ENCODE measurements around the gene SYNDIG1.

The SYNDIG1 gene

GRCh38 chr20:24588047-24588635, 118.7 kb downstream of the SYNDIG1 start:
- DNase-seq = no peak

GRCh38 chr20:24588725-24589340, 119.4 kb downstream of the SYNDIG1 start:
- no peak for DNase-seq

- no peak for DNase-seq
Measured at GRCh38 chr20:24589381-24589780, 120.0 kb downstream of the SYNDIG1 start.

- no peak for DNase-seq
Measured at GRCh38 chr20:24589815-24590177, 120.4 kb downstream of the SYNDIG1 start.

GRCh38 chr20:24590178-24590982, 121.0 kb downstream of the SYNDIG1 start:
- no peak for DNase-seq

- DNase-seq = no peak
Measured at GRCh38 chr20:24597051-24597450, 127.6 kb downstream of the SYNDIG1 start.

- no peak for DNase-seq
Measured at GRCh38 chr20:24598346-24598745, 128.9 kb downstream of the SYNDIG1 start.

GRCh38 chr20:24598996-24599395, 129.6 kb downstream of the SYNDIG1 start:
- no peak for DNase-seq

- no peak for DNase-seq
Measured at GRCh38 chr20:24600012-24600411, 130.6 kb downstream of the SYNDIG1 start.

- DNase-seq = no peak
Measured at GRCh38 chr20:24603454-24603853, 134.0 kb downstream of the SYNDIG1 start.

- no peak for DNase-seq
Measured at GRCh38 chr20:24604966-24605665, 135.7 kb downstream of the SYNDIG1 start.

- DNase-seq = no peak
Measured at GRCh38 chr20:24605937-24606455, 136.6 kb downstream of the SYNDIG1 start.

- DNase-seq = no peak
Measured at GRCh38 chr20:24607402-24607801, 138.0 kb downstream of the SYNDIG1 start.

- DNase-seq = no peak
Measured at GRCh38 chr20:24608926-24609667, 139.7 kb downstream of the SYNDIG1 start.

GRCh38 chr20:24609757-24610156, 140.3 kb downstream of the SYNDIG1 start:
- no peak for DNase-seq

GRCh38 chr20:24610341-24611115, 141.1 kb downstream of the SYNDIG1 start:
- DNase-seq = no peak

- no peak for DNase-seq
Measured at GRCh38 chr20:24611360-24612140, 142.1 kb downstream of the SYNDIG1 start.

- DNase-seq = no peak
Measured at GRCh38 chr20:24612799-24613775, 143.7 kb downstream of the SYNDIG1 start.

- DNase-seq = no peak
Measured at GRCh38 chr20:24614341-24614740, 144.9 kb downstream of the SYNDIG1 start.

- no peak for DNase-seq
Measured at GRCh38 chr20:24615353-24615752, 145.9 kb downstream of the SYNDIG1 start.

Measured in inflammatory macrophage treated with lipopolysaccharide for 1 hour (primary cell).